ENCODE results near the gene ZBTB7C. TPM values are rescaled to one million over a fixed set of nuclear protein-coding genes. Genes with fewer than 3 reads are reported as not detected.

ZBTB7C gene
- polyA plus RNA-seq, 1 donor (not counting 4 experiments of a cell fraction or from before 2014, with no cell fraction given), result 0.58 TPM

- H3K9me3 ChIP-seq (ENCODE audit: control insufficient read depth, low read depth, low read length), result no peaks in the 10 kb centered on the region
- dilution Hi-C loops (cut with MboI; ENCODE audit: extremely low pct_ligation_motif_present, low sequenced_read_pairs), result no loop called here
- no peaks in the 10 kb centered on the region for H3K4me1 ChIP-seq (ENCODE audit: control insufficient read depth, extremely low read depth, insufficient read depth, low read length)
- H3K27ac ChIP-seq (ENCODE audit: control insufficient read depth, insufficient read depth, low read length), result no peak overlapping the region
- FAIRE-seq (no peak), DNase-seq (ENCODE audit: low read depth, low spot score) (no peak)
- no peaks in the 10 kb centered on the region for H3K36me3 ChIP-seq (ENCODE audit: control insufficient read depth in 2 of 2, extremely low read depth in 1 of 2, insufficient read depth in 2 of 2, low read length in 2 of 2)
- H3K4me2 ChIP-seq (ENCODE audit: control insufficient read depth, extremely low read depth, insufficient read depth, low read depth, low read length), result no peak overlapping the region
- H3K4me3 ChIP-seq (ENCODE audit: control insufficient read depth in 2 of 3, extremely low read depth in 1 of 3, insufficient read depth in 2 of 3, low read depth in 1 of 3, low read length in 3 of 3), result no peak overlapping the region
- no peaks in the 10 kb centered on the region for H3K9me1 ChIP-seq (ENCODE audit: control insufficient read depth, extremely low read depth, insufficient read depth, low read length)
- H3K79me2 ChIP-seq (ENCODE audit: control insufficient read depth, insufficient read depth, low read length), result no peaks in the 10 kb centered on the region
- peaks cover 14% of the 10 kb centered on the region for H3K27me3 ChIP-seq (ENCODE audit: control insufficient read depth, extremely low read depth, insufficient read depth, low read length)
- no peak overlapping the region for H2AFZ ChIP-seq (ENCODE audit: control insufficient read depth, low read length)
- no peaks in the 10 kb centered on the region for H4K20me1 ChIP-seq (ENCODE audit: control insufficient read depth, extremely low read depth, insufficient read depth, low read length)
- TF ChIP-seq CTCF (optimal IDR thresholded peaks at IDR 0.05 in 1 of 3, IDR thresholded peaks at IDR 0.05 in 1 of 3, conservative IDR thresholded peaks at IDR 0.05 in 1 of 3; ENCODE audit: extremely low read depth in 1 of 3, insufficient read depth in 2 of 3, low read length in 3 of 3), result no peak
- TF ChIP-seq EZH2 (IDR thresholded peaks at IDR 0.05; ENCODE audit: low read length), result no peak
- H3K9ac ChIP-seq (ENCODE audit: control insufficient read depth, extremely low read depth, insufficient read depth, low read length), result no peak overlapping the region
Measured at GRCh38 chr18:48167897-48168253, 241.3 kb downstream of the ZBTB7C start.

- no peaks in the 10 kb centered on the region for H3K4me1 ChIP-seq (ENCODE audit: control insufficient read depth, extremely low read depth, insufficient read depth, low read length)
- no peak overlapping the region for H3K9ac ChIP-seq (ENCODE audit: control insufficient read depth, extremely low read depth, insufficient read depth, low read length)
- DNase-seq (ENCODE audit: low read depth, low spot score) (no peak), FAIRE-seq (no peak)
- H3K27ac ChIP-seq (ENCODE audit: control insufficient read depth, insufficient read depth, low read length), result no peak overlapping the region
- H3K27me3 ChIP-seq (ENCODE audit: control insufficient read depth, extremely low read depth, insufficient read depth, low read length), result peaks cover 14% of the 10 kb centered on the region
- no peak overlapping the region for H3K4me3 ChIP-seq (ENCODE audit: control insufficient read depth in 2 of 3, extremely low read depth in 1 of 3, insufficient read depth in 2 of 3, low read depth in 1 of 3, low read length in 3 of 3)
- H4K20me1 ChIP-seq (ENCODE audit: control insufficient read depth, extremely low read depth, insufficient read depth, low read length), result no peaks in the 10 kb centered on the region
- no peak for TF ChIP-seq EZH2 (IDR thresholded peaks at IDR 0.05; ENCODE audit: low read length)
- no peak for TF ChIP-seq CTCF (optimal IDR thresholded peaks at IDR 0.05 in 1 of 3, IDR thresholded peaks at IDR 0.05 in 1 of 3, conservative IDR thresholded peaks at IDR 0.05 in 1 of 3; ENCODE audit: extremely low read depth in 1 of 3, insufficient read depth in 2 of 3, low read length in 3 of 3)
- no peaks in the 10 kb centered on the region for H3K9me1 ChIP-seq (ENCODE audit: control insufficient read depth, extremely low read depth, insufficient read depth, low read length)
- dilution Hi-C loops (cut with MboI; ENCODE audit: extremely low pct_ligation_motif_present, low sequenced_read_pairs), result no loop called here
- no peak overlapping the region for H2AFZ ChIP-seq (ENCODE audit: control insufficient read depth, low read length)
- no peaks in the 10 kb centered on the region for H3K79me2 ChIP-seq (ENCODE audit: control insufficient read depth, insufficient read depth, low read length)
- no peaks in the 10 kb centered on the region for H3K36me3 ChIP-seq (ENCODE audit: control insufficient read depth in 2 of 2, extremely low read depth in 1 of 2, insufficient read depth in 2 of 2, low read length in 2 of 2)
- no peak overlapping the region for H3K4me2 ChIP-seq (ENCODE audit: control insufficient read depth, extremely low read depth, insufficient read depth, low read depth, low read length)
- H3K9me3 ChIP-seq (ENCODE audit: control insufficient read depth, low read depth, low read length), result no peaks in the 10 kb centered on the region
Measured at GRCh38 chr18:48166336-48166875, 242.8 kb downstream of the ZBTB7C start.
